Activated CD4-positive, alpha-beta T cell treated with anti-CD3 and anti-CD28 coated beads for 4 hours (primary cell): ENCODE data around the gene TRDN.

Experiments used
- DNase-seq, 2 donors: peaks; one replicate each; pipeline ENCODE4 v3.0.0-alpha.2; 2020

Gene TRDN

GRCh38 chr6:123636782-123637181 lies at the start of gene TRDN:
Gene TRDN, minus strand, starts transcription at chr6:123636950. Its CDS starts 175 bp downstream, at chr6:123636775.
- no peak for DNase-seq

DNA sequence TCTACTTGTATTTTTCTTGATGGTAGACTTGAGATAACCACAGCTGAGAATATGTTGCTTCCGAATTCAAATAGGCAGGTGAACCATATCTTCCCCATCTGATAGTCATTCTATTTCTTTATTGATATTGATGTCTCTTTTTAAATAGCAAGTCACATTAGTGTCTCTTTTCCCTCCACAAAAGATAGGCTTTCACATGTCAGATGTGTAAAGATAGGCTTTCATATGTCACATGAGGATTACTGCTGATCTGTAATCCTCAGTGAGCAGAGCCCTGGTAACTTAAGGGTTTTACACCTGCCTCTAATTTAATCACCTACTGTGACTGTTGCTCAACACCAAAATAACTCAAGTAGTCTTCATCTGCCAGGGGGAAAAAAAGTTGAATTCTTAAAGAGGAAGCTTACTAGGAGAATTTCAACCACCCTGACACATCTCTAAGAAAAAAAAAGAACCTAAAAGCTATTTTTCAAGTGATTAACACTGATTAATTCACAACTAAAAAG lies 45.3 kb upstream of the TRDN start:
- DNase-seq, result no peak

DNA sequence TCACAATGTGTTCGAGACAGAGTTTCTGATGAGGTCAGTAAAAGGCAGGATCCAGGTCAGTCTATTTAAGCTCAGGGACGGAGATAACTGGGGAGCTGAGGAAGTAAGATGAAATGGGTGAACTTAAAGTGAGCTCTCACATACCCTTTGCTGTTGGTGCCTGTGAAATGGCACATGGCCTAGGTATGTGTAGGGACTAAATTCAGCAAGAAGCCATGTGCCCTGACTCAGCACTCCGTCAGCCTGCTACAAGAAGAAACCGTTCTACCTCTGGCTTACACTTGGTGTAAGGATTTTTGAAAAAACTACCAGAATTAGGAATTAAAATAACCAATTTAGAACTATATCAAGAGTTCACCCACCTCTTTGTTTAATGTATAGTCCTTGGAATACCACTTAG lies 41.1 kb upstream of the TRDN start:
- DNase-seq, result no peak

GRCh38 chr6:123676793-123677192 lies 40.0 kb upstream of the TRDN start:
- DNase-seq, result no peak

DNA sequence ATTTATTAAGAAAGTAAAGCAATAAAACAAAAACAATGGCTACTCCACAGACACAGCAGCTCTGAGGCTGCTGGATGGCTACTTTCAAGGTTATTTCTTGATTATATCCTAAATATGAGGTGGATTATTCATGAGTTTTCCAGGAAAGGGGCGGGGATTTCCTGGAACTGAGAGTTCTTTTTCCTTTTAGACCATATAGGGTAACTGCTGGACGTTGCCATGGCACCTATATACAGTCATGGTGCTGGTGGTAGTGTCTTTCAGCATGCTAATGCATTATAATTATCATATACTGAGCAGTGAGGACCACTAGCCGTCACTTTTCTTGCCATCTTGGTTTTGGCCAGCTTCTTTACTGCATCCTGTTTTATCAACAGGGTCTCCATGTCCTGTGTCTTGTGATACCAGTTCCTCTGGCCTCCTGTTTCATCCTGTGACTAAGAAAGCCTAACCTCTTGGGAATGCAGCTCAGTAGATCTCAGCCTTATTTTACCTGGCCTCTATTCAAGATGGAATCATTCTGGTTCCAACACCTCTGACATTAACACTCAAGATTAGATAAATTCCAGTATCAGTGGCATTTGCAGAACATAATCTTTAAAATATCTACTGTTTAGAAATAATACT lies 32.3 kb upstream of the TRDN start:
- no peak for DNase-seq

GRCh38 chr6:123668063-123668462 lies 31.3 kb upstream of the TRDN start:
- DNase-seq, result no peak

- no peak for DNase-seq
Observed at GRCh38 chr6:123663436-123663835, 26.7 kb upstream of the TRDN start.

DNA sequence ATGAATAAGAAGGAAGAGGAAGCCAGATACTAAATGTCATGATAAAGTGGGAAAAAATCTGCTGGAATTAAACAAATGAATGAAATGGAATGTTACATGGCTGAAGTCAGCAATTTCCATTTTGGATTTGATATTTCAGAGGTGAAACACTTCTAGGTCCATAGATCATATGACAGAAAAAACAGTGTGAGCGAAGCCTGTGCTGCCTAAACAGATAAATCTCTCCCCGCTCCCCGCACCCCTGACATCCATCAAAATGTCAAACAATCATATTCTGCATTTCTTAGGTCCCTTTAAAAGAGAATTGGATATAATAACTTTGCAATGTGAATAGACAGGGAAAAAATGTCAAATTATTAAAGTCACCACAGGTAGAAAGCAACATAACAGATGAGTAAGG lies 26.0 kb upstream of the TRDN start:
- DNase-seq, result no peak

GRCh38 chr6:123661105-123661891 lies 24.5 kb upstream of the TRDN start:
- DNase-seq, result no peak

DNA sequence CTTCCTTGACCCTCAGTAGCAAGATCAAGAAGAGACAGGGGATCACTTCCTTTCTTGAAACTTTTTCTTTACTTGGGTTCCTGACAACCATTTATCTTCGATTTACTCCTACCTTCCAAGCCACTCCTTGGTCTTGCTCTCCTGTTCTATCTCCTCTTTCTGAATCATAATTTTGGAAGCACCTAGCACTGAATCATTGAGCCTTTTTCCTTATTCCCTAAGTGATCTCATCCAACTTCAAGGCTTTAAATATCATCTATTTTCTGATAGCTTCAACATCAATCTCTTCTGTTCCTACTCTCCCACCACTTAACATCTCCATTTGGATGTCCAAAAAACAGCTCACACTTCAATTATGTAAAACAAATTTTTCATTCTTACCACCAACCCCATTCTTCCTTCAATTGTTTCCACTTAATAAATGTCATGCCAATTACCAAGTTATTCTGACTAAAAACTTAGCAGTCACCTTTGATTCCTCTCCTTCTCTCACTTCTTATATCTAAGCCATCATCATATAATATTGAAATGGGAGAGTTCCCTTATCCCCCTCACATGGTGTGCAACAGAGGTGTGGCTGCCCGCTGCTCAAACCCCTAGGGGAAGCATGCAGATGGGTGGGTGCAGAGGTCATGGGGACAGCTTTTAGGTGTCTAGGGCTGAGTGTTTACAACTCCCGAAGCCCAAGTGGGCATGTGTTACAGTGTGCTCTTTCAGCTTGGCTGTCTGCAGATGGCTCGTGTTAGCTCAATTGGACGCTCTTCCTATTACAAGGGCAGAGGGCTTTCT lies 23.4 kb upstream of the TRDN start:
- no peak for DNase-seq

GRCh38 chr6:123658848-123659247 lies 22.1 kb upstream of the TRDN start:
- no peak for DNase-seq

DNA sequence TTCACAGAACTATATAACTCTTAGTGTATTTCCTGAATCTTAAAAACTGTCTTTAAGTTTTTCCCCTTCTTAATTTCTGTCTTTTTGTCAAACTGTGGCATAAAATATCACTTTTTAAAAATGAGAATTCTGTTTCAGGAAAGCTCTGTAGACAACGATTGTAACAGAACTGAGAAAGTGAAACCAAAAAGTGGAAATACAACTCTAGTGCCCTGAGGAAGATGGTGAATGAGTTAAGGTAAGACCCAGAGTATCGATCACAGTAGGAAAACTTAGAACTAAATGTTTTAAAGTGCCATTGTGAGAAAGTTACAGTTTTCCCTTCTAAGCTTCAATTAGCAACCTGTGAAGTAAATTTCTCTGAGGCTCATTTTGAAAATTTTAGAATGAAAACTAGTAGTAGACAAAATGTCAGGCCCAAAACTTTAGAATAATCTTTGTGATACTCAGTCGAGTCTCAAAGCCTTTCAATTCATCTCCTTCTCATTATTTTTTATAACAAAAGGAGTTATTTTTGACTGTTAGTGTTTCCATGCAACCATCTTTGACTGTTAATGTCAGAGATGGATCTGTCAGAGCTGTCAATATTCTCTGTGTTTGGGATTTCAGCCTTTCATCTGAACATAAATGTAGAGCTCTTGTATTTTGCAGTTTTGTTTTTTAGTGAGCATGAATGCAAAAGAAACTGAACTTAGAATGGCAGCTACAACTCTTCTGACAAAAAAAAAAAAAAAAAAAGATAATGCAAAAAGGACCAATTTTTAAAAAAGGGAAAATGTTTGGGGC lies 19.0 kb upstream of the TRDN start:
- no peak for DNase-seq

DNA sequence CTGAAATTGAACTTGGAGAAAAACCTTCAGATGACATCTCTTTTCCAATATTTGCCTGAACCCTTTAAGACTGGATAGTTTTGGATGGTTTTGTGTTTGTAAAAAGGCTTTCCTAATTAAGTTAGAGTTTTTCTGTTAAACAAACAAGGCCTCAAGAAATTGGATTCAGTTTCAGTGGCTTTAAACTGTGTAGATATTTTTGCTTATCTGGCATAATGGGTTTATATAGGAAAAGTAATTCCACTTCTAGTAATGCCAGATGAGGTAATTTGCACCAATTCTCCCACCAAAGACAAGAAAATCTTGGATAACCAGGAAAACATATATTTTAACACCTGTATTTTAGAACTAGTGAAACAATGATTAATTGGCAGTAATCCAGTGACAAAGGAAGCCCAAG lies 12.0 kb upstream of the TRDN start:
- DNase-seq, result no peak

GRCh38 chr6:123648020-123648580 lies 11.3 kb upstream of the TRDN start:
- no peak for DNase-seq

DNA sequence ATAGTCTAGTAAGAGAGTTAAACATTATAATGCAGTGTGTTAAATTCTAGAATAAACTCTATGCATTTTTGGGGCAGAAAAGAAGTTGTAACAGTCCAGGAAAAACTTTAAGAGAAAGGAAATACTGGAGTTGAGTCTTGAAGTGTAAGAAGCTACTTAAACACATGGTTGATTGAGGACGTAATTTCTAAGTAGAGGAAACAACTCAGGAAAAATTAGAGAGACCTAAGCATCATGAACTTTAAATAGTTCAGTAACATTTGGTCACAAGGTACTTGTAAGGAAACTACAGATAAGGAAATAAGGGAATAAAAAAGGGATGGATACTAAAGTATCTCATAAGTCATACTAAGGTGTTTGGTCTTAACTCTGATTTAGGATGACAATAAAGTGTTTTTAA lies 4.7 kb upstream of the TRDN start:
- no peak for DNase-seq

DNA sequence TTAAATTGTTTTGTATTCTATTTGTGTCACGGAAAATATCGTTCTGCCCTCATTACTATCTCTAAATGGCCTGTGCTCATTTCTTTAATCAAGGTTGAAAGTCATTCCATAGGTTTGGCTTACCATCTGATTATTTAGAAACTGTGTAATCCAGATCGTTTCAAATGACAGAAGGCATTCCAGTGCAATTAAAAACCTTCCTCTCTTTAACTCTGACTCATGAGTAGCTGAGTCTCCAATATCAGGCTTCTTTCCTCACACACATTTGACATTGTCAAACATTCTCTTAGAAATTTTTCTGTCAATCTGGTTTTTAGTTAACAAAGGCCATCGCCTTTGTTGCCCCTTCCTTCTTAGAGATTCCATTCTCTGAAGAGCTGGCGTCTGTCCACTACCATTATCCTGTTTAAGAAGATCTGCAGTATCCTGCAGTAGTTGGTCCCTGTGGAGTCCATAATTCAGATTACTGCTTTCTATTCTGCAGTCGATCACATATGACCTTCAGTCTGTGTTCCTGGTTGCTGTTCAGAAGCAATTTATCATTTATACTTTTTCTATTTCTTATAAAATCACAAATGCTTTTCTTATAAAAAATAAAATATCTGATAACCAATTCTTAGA lies 3.9 kb upstream of the TRDN start:
- DNase-seq, result no peak

DNA sequence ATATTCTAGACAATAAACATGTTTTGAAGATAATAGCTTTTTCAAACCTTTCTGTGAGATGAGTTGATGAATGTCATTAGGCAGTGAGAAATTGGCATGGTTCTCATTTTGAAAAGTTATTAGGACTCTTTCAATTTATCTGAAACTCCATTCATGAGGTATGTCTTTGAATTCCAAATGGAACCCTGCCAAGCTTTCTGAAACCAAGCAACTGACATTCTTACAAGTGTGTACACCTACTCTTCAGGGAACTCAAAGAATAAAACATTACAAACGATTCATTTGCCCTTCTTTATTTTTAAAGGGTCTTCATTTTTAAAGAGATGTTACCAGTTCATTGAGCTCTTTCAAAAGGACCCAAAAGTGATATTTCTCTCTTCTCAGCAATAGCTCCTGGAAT lies 2.1 kb upstream of the TRDN start:
- DNase-seq, result no peak

GRCh38 chr6:123636282-123636681 lies 468 bp downstream of the TRDN start:
- DNase-seq, result no peak

GRCh38 chr6:123635567-123635966 lies 1.2 kb downstream of the TRDN start:
- DNase-seq, result no peak

DNA sequence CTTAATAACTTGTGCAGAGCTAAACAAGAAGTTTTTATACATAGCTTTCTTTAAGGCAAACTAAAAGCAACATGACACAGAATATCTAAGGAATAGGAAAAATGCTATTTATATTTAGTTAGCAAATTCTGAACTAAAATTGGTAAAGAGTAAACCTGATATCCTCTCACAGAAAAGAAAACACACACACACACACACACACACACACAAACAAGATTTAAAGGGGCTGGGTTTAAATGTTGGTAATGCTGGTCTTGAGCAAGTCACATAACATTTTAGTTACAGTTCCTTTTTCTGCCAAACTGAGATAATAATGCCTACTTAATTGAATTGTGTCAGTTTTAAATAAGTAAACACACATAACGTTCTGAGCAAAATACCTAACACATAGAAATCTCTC lies 1.6 kb downstream of the TRDN start:
- no peak for DNase-seq

GRCh38 chr6:123632641-123633040 lies 4.1 kb downstream of the TRDN start:
- DNase-seq, result no peak
